GM18511 (cell line): ENCODE measurements around the gene TMEM87B.
"Not testable (repeated sequence)": the region's sequence is repeated elsewhere in the genome, so short reads cannot be mapped to it uniquely, and the experiment has no call there.

Source experiments
- ATAC-seq: cut with Tn5 transposase; IDR thresholded peaks from one replicate; pipeline ENCODE4 v1.9.1; 2021; ENCODE audit warnings: mild to moderate bottlenecking, moderate library complexity; ENCODE audit not compliant: unreplicated experiment

The TMEM87B gene

GRCh38 chr2:112032689-112033465, 22.2 kb upstream of the TMEM87B start:
- ATAC-seq, result no peak

GRCh38 chr2:112033600-112033999, 21.5 kb upstream of the TMEM87B start:
- no peak for ATAC-seq

GRCh38 chr2:112034924-112035323, 20.1 kb upstream of the TMEM87B start:
- ATAC-seq, result no peak

GRCh38 chr2:112035786-112036185, 19.3 kb upstream of the TMEM87B start:
- no peak for ATAC-seq

- not testable (repeated sequence) for ATAC-seq
Observed at GRCh38 chr2:112039556-112039955, 15.5 kb upstream of the TMEM87B start.

- ATAC-seq, result not testable (repeated sequence)
Observed at GRCh38 chr2:112040066-112040465, 15.0 kb upstream of the TMEM87B start.

GRCh38 chr2:112041460-112041859, 13.6 kb upstream of the TMEM87B start:
- ATAC-seq, result not testable (repeated sequence)

GRCh38 chr2:112045446-112046014, 9.5 kb upstream of the TMEM87B start:
- no peak for ATAC-seq

GRCh38 chr2:112046231-112046630, 8.8 kb upstream of the TMEM87B start:
- no peak for ATAC-seq

- ATAC-seq, result no peak
Observed at GRCh38 chr2:112047537-112048235, 7.4 kb upstream of the TMEM87B start.

GRCh38 chr2:112048236-112048592, 6.9 kb upstream of the TMEM87B start:
- no peak for ATAC-seq

GRCh38 chr2:112048887-112049286, 6.2 kb upstream of the TMEM87B start:
- ATAC-seq, result peak; percentile 75

GRCh38 chr2:112050316-112050715, 4.8 kb upstream of the TMEM87B start:
- ATAC-seq, result no peak

GRCh38 chr2:112053917-112054846, 887 bp upstream of the TMEM87B start:
- peak; percentile 71 for ATAC-seq

GRCh38 chr2:112055730-112056625, 909 bp downstream of the TMEM87B start:
- peak; percentile 0 for ATAC-seq

GRCh38 chr2:112056626-112056987, 1.5 kb downstream of the TMEM87B start:
- no peak for ATAC-seq

- no peak for ATAC-seq
Observed at GRCh38 chr2:112059671-112060070, 4.6 kb downstream of the TMEM87B start.

GRCh38 chr2:112061299-112061698, 6.2 kb downstream of the TMEM87B start:
- no peak for ATAC-seq

- no peak for ATAC-seq
Observed at GRCh38 chr2:112061840-112062239, 6.8 kb downstream of the TMEM87B start.

GRCh38 chr2:112062894-112063293, 7.8 kb downstream of the TMEM87B start:
- ATAC-seq, result no peak
